GM06990 (cell line): Measurements from ENCODE around the gene ADAMTS16.

ENCODE experiments used
- DNase-seq: peaks from one replicate; pipeline ENCODE4 v3.0.0-alpha.2; 2011; ENCODE audit not compliant: insufficient read length; ENCODE audit errors: extremely low read depth
- H3K27me3 ChIP-seq: replicated peaks from 2 replicates; pipeline ENCODE4 v1.6.0; 2011; ENCODE audit warnings: low read length; ENCODE audit not compliant: control insufficient read depth, insufficient read depth
- H3K36me3 ChIP-seq: 2 replicates; pipeline ENCODE4 v1.5.1; 2011; ENCODE audit warnings: low read length; ENCODE audit not compliant: control insufficient read depth, insufficient read depth
- H3K4me3 ChIP-seq: replicated peaks from 2 replicates; pipeline ENCODE4 v1.5.1; 2011; ENCODE audit warnings: low read depth, mild to moderate bottlenecking, control low read depth, low read length
- TF ChIP-seq, protein P1 (sequence below): IDR thresholded peaks from 2 replicates; pipeline ENCODE4 v1.5.1; 2011; ENCODE audit warnings: low read length, control low read depth, mild to moderate bottlenecking, inconsistent platforms; ENCODE audit not compliant: insufficient read depth, poor library complexity, severe bottlenecking

ADAMTS16 gene

DNA sequence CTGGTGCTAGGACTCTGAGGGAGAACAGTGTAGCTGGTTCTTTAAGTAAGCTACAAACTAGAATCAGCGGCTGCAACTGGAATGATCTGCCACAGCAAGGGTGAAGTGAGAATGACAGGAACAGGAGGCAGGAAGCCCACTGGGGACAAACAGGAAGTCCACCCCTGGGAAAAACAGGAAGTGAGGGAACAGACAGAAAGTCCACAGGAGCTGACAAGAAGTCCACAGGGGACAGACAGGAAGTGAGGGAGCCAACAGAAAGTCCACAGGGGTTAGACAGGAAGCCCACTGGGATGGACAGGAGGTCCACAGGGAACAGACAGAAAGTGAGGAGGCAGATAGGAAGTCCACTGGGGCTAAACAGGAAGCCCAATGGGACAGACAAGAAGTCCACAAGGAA, 15.5 kb downstream of the ADAMTS16 start:
- TF ChIP-seq, protein P1, sequence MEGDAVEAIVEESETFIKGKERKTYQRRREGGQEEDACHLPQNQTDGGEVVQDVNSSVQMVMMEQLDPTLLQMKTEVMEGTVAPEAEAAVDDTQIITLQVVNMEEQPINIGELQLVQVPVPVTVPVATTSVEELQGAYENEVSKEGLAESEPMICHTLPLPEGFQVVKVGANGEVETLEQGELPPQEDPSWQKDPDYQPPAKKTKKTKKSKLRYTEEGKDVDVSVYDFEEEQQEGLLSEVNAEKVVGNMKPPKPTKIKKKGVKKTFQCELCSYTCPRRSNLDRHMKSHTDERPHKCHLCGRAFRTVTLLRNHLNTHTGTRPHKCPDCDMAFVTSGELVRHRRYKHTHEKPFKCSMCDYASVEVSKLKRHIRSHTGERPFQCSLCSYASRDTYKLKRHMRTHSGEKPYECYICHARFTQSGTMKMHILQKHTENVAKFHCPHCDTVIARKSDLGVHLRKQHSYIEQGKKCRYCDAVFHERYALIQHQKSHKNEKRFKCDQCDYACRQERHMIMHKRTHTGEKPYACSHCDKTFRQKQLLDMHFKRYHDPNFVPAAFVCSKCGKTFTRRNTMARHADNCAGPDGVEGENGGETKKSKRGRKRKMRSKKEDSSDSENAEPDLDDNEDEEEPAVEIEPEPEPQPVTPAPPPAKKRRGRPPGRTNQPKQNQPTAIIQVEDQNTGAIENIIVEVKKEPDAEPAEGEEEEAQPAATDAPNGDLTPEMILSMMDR: no peak
- Histone ChIP-seq H3K4me3 (no peak overlapping the region), H3K36me3 (no peaks in the 10 kb centered on the region), H3K27me3 (no peaks in the 10 kb centered on the region)
- no peak for DNase-seq

DNA sequence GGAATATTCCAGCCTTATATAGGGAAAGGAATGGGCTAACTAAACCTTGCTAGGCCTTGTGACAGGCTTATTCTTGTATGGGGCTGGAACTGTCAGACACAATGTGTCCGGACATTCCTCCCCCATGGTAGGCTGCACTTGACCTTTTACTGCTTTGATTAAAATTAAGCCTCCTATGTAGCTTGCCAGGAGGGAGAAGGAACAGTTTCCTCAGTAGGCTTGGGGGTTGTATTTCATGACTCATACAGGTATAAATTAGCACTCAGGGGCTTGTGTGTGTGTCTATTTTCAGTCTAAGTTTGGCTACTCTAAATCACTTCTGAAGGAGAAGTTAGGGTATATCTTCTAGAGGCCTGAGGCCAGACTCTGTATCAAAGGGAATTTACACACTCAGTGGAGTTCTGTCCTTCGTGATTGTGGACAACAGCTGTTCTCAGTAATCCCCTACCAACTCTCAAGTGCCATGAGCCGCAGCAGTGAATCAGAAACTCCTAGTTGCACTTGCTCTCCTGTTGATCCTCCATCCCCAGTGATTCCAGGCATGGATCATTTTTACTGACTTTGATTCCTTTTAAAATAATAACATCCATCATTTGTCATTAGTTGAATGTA, 16.4 kb downstream of the ADAMTS16 start:
- TF ChIP-seq, protein P1: no peak
- Histone ChIP-seq H3K27me3 (no peaks in the 10 kb centered on the region), H3K36me3 (no peaks in the 10 kb centered on the region), H3K4me3 (no peak overlapping the region)
- DNase-seq: no peak

DNA sequence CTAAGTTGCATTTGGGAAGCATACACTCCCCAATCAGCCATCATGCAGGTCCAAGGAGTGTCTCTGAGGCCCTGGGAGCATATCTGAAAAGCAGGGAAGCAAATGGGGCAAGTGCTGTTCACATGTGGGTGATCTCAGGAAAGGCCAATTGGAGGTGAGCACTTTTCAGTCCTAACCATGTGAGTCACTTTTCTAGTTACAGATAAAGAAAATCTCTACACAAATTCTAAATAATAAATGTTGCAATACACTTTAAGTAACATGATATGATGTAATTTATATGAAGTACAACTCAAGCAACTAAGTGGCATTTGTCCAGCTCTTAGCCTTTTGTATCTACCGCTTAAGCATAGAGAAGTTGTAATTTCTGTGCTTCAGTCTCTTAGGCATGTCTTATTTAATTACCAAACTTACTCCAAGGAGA, 18.4 kb downstream of the ADAMTS16 start:
- Histone ChIP-seq H3K4me3 (no peak overlapping the region), H3K36me3 (no peaks in the 10 kb centered on the region), H3K27me3 (no peaks in the 10 kb centered on the region)
- TF ChIP-seq, protein P1: no peak
- no peak for DNase-seq

DNA sequence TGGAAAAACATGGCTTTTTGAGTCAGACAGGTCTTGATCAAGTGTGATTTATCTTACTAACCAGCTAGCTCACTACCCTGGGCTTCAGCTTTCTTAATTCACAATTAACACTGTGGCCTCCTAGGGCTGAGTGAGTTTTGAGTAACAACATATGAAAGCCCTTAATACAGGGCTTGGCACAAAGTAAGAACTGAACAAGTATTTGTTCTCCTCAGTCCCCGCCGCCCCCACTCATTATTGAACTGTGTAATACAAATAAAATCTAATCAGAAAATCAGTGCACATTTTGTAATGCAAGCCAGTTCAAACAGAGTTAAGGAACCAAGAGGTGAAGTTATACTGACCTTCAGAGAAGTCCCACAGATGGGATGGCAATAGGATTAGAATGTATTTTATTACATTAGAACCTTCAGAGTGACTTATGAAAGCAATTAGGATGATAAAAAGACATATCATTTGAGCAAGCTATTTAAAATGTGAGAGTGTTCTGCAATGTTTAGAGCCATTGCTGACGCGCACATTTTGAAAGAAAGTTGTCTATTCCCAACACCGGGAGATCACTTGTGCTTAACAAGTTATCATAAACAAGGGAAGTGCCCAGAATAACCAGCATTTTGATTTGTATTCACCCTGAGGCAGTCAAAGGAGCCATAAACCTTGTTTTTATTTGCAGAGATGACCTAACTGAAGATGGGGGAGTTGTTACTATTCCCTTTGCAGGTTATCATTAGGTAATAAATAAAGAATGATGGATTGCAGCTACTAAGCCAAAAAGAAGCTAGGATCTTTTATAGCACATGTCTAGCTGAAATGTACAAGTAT, 19.4 kb downstream of the ADAMTS16 start:
- H3K27me3 ChIP-seq: no peaks in the 10 kb centered on the region
- DNase-seq: no peak
- no peak overlapping the region for H3K4me3 ChIP-seq
- TF ChIP-seq, protein P1: no peak
- no peaks in the 10 kb centered on the region for H3K36me3 ChIP-seq

DNA sequence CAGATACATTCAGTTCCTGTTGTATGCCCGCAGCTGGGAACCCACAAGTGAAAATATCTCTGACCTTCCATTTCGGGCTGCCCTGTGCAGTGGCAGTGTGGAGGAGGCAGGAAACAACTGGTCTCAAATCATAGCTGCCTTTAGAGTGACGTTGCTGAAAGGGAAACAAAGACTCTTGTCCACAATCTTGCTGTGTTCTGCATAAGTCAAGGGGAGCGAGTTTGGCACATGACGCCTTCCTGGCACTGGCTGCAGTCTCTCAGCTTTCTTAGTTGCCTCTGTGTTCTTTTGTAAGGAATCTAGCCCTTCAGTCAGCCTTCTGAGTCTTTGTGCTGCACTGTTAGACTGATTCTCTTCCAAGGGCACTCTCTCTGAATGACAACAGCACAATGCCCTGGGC, 24.0 kb downstream of the ADAMTS16 start:
- DNase-seq: no peak
- TF ChIP-seq, protein P1: no peak
- H3K4me3 ChIP-seq: no peak overlapping the region
- no peaks in the 10 kb centered on the region for H3K36me3 ChIP-seq
- H3K27me3 ChIP-seq: no peaks in the 10 kb centered on the region

DNA sequence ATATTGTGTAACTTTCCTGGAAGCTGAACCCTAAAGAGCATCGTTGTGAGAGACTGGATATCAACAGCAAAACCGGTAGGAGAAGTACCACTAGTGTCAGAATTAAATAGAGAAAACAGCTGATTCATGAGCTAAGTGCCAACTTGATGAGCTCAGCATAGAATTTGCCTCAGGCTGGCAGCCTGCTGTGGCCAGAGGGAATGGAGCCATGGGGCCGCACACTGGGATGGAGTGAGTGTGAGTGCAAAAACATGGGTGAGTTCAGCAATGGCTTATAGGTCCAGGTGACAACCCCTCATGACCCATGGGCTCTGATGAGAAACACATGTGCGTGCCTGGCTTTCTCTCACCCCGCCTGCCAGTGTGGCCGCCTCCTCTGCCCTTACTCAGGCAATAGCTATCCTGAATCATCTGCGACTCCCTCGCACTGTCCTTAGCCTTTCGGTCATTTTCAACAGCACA, 25.4 kb downstream of the ADAMTS16 start:
- Histone ChIP-seq H3K27me3 (no peaks in the 10 kb centered on the region), H3K36me3 (no peaks in the 10 kb centered on the region), H3K4me3 (no peak overlapping the region)
- DNase-seq: no peak
- TF ChIP-seq, protein P1: no peak
